SH-SY5Y (cell line): Measurements from ENCODE around the gene SST.

Source experiments
- GATA2 ChIP-seq: IDR thresholded peaks from 2 replicates; pipeline ENCODE4 v1.6.1; 2011; ENCODE audit warnings: mild to moderate bottlenecking, low read depth, low read length
- GATA3 ChIP-seq: IDR thresholded peaks from 2 replicates; pipeline ENCODE4 v1.6.1; 2011; ENCODE audit warnings: low read depth, mild to moderate bottlenecking, low read length, moderate library complexity

DNA sequence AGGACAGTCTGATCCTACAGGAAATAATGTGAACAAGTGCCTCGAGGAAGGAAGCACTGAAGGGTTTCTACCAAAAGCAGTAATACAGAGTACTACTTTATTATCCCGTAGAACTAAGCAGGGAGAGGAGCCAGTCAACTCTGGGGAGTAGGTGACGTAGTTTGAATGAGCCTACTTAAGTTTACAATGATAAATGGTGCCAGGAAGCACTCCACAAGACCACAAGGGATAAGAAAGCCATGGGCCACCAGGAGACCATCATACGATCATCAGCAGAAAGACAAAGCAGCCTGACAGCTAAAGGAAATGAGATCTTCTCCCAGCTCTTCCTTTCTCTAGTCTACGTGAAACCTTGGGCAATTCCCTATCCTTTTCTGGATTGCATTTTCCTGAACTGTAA is 27.3 kb downstream of the SST start:
- no peak for TF ChIP-seq GATA2
- no peak for TF ChIP-seq GATA3
